ENCODE data around the gene SLC35A2.

The SLC35A2 gene

DNA sequence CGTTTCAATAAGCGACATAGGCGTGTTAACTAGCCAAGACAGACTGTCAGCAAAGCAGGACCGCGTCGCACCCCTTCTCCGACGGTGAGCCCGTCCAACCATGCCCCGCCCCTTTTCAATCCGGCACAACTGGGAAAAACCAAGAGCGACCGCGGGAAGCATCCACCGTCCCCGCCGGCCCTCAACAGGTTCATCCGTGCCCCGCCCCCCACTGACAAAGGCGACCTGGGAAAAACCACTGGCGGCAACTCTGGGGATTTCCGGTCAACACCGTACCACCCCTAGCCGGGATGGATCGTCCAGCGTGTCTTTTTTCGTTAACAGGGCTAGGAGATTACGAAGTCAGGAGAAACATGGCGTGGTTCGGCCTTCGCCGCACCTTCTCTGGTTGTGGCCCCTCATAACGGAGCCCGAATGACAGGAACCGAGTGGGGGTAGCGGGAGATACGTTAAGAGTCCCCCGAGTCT lies 14.3 kb downstream of the SLC35A2 start:
- H3K27me3 ChIP-seq (ENCODE audit: insufficient read depth, low read length, poor library complexity), result no peaks in the 10 kb centered on the region
- peaks cover 29% of the 10 kb centered on the region for H3K4me1 ChIP-seq (ENCODE audit: insufficient read depth, low read length)
- H3K9ac ChIP-seq (ENCODE audit: low read depth, low read length), result peak overlapping the region; percentile 94
- H3K27ac ChIP-seq (ENCODE audit: low read length), result peak overlapping the region; percentile 99
- peaks cover 45% of the 10 kb centered on the region for H3K36me3 ChIP-seq (ENCODE audit: insufficient read depth, low read length)
- peak overlapping the region; percentile 97 for H3K4me2 ChIP-seq (ENCODE audit: insufficient read depth, low read length)
- ATAC-seq (ENCODE audit: insufficient read depth, low read depth), result peak; percentile 34
- no peak for TF ChIP-seq EZH2 (IDR thresholded peaks at IDR 0.05; ENCODE audit: borderline replicate concordance, low read depth, low read length, severe bottlenecking)
- TF ChIP-seq, protein P1, sequence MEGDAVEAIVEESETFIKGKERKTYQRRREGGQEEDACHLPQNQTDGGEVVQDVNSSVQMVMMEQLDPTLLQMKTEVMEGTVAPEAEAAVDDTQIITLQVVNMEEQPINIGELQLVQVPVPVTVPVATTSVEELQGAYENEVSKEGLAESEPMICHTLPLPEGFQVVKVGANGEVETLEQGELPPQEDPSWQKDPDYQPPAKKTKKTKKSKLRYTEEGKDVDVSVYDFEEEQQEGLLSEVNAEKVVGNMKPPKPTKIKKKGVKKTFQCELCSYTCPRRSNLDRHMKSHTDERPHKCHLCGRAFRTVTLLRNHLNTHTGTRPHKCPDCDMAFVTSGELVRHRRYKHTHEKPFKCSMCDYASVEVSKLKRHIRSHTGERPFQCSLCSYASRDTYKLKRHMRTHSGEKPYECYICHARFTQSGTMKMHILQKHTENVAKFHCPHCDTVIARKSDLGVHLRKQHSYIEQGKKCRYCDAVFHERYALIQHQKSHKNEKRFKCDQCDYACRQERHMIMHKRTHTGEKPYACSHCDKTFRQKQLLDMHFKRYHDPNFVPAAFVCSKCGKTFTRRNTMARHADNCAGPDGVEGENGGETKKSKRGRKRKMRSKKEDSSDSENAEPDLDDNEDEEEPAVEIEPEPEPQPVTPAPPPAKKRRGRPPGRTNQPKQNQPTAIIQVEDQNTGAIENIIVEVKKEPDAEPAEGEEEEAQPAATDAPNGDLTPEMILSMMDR (IDR thresholded peaks at IDR 0.05; ENCODE audit: borderline replicate concordance, extremely low read depth, low read length, poor library complexity, severe bottlenecking), result no peak
- H4K20me1 ChIP-seq (ENCODE audit: insufficient read depth, low read length), result peaks cover 30% of the 10 kb centered on the region
- peak overlapping the region; percentile 90 for H2AFZ ChIP-seq (ENCODE audit: low read depth, low read length)
- DNase-seq, result peak; percentile 72
- H3K79me2 ChIP-seq (ENCODE audit: insufficient read depth, low read length), result peaks cover 50% of the 10 kb centered on the region
- H3K4me3 ChIP-seq (ENCODE audit: low read depth in 1 of 2, low read length in 2 of 2), result peak overlapping the region; percentile 88 to 98
- H3K9me3 ChIP-seq (ENCODE audit: insufficient read depth, low read length, severe bottlenecking), result no peaks in the 10 kb centered on the region

DNA sequence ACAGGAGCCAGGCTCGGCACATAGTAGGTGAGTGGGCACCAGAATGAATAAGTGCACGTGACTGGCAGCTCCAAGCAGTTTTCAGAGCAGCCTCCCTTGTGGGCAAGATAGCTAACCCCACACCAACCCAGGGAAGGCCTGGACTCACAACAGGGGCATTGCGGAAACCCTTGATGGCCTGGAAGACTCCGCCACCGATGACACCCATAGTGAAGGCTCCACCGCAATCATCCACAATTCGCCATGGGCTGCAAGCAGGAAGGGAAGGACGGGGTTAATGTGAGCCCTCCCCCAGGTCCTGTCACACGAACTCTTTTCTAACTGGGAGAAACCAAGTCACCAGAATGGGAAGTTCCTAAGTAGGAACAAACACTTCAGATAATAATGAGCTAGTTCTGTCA lies 14.8 kb downstream of the SLC35A2 start:
- peaks cover 29% of the 10 kb centered on the region for H3K4me1 ChIP-seq (ENCODE audit: insufficient read depth, low read length)
- no peaks in the 10 kb centered on the region for H3K27me3 ChIP-seq (ENCODE audit: insufficient read depth, low read length, poor library complexity)
- peak overlapping the region; percentile 94 for H3K9ac ChIP-seq (ENCODE audit: low read depth, low read length)
- H3K4me3 ChIP-seq (ENCODE audit: low read depth in 1 of 2, low read length in 2 of 2), result peak overlapping the region; percentile 88 to 98; a peak in 3 of 4 replicates
- H3K27ac ChIP-seq (ENCODE audit: low read length), result peak overlapping the region; percentile 99
- TF ChIP-seq, protein P1 (IDR thresholded peaks at IDR 0.05; ENCODE audit: borderline replicate concordance, extremely low read depth, low read length, poor library complexity, severe bottlenecking), result no peak
- TF ChIP-seq EZH2 (IDR thresholded peaks at IDR 0.05; ENCODE audit: borderline replicate concordance, low read depth, low read length, severe bottlenecking), result no peak
- no peak for ATAC-seq (ENCODE audit: insufficient read depth, low read depth)
- no peak overlapping the region for H2AFZ ChIP-seq (ENCODE audit: low read depth, low read length)
- no peaks in the 10 kb centered on the region for H3K9me3 ChIP-seq (ENCODE audit: insufficient read depth, low read length, severe bottlenecking)
- no peak for DNase-seq
- peaks cover 40% of the 10 kb centered on the region for H3K36me3 ChIP-seq (ENCODE audit: insufficient read depth, low read length)
- H3K79me2 ChIP-seq (ENCODE audit: insufficient read depth, low read length), result peaks cover 50% of the 10 kb centered on the region
- H3K4me2 ChIP-seq (ENCODE audit: insufficient read depth, low read length), result peak overlapping the region; percentile 97
- H4K20me1 ChIP-seq (ENCODE audit: insufficient read depth, low read length), result peaks cover 30% of the 10 kb centered on the region

DNA sequence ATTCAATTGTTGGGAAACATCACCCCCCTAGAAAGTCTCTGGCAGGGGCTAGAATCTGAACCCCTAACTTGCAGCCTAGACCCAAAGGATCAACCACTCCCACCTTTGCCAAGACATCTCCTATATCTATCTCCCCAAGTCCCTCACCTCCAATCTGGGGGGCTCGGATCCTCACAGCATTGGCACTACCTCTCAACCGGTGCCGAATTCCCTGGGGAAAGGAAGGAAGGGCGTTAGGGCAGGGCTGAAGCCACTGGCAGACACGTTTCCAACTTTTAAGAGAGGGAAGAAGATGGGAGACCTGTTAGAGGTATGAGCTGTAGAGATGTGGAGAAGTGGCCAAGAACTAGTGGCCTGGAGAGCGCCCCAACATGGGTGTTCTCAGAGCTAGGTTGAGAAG lies 16.6 kb downstream of the SLC35A2 start:
- ATAC-seq (ENCODE audit: insufficient read depth, low read depth) (no peak), DNase-seq (no peak)
- H3K4me1 ChIP-seq (ENCODE audit: insufficient read depth, low read length), result peaks cover 29% of the 10 kb centered on the region
- peaks cover 32% of the 10 kb centered on the region for H3K36me3 ChIP-seq (ENCODE audit: insufficient read depth, low read length)
- H3K4me3 ChIP-seq (ENCODE audit: low read depth in 1 of 2, low read length in 2 of 2), result no peak overlapping the region
- H3K79me2 ChIP-seq (ENCODE audit: insufficient read depth, low read length), result peaks cover 46% of the 10 kb centered on the region
- no peak overlapping the region for H3K4me2 ChIP-seq (ENCODE audit: insufficient read depth, low read length)
- TF ChIP-seq EZH2 (IDR thresholded peaks at IDR 0.05; ENCODE audit: borderline replicate concordance, low read depth, low read length, severe bottlenecking), result no peak
- TF ChIP-seq, protein P1 (IDR thresholded peaks at IDR 0.05; ENCODE audit: borderline replicate concordance, extremely low read depth, low read length, poor library complexity, severe bottlenecking), result no peak
- H3K27me3 ChIP-seq (ENCODE audit: insufficient read depth, low read length, poor library complexity), result no peaks in the 10 kb centered on the region
- no peak overlapping the region for H2AFZ ChIP-seq (ENCODE audit: low read depth, low read length)
- no peaks in the 10 kb centered on the region for H3K9me3 ChIP-seq (ENCODE audit: insufficient read depth, low read length, severe bottlenecking)
- no peak overlapping the region for H3K9ac ChIP-seq (ENCODE audit: low read depth, low read length)
- H3K27ac ChIP-seq (ENCODE audit: low read length), result no peak overlapping the region
- H4K20me1 ChIP-seq (ENCODE audit: insufficient read depth, low read length), result peaks cover 30% of the 10 kb centered on the region
